PC-3 (cell line): ENCODE measurements around the gene THOC1. TPM values are rescaled to one million over a fixed set of nuclear protein-coding genes. Genes with fewer than 3 reads are reported as not detected.

Source experiments
- ATAC-seq: fragments of 200-7000 bp; cut with Tn5 transposase; 2 replicates; pipeline ENCODE4 v1.9.1; 2020; ENCODE audit warnings: mild to moderate bottlenecking, moderate library complexity
- BruUV-seq: library from RNA; stranded (reverse); fragments of 400-500 nt; replicated peaks from 2 replicates; lab custom pipeline; 2021; lab: Mats Ljungman, UMichigan
- CTCF ChIA-PET: fragments of 300-600 bp; sonication (Branson Sonifier 250); formaldehyde crosslinking; loops from one replicate; lab custom pipeline; 2022; ENCODE audit warnings: antibody characterized with exemption; lab: Charles Lee
- POLR2A ChIA-PET: fragments of 300-600 bp; sonication (Branson Sonifier 250); formaldehyde crosslinking; loops from one replicate; lab custom pipeline; 2022; ENCODE audit warnings: antibody characterized with exemption; ENCODE audit not compliant: unreplicated experiment; lab: Charles Lee
- DNase-seq: peaks from one replicate; pipeline ENCODE4 v3.0.0-alpha.2; 2015
- H2AFZ ChIP-seq: fragments of 300-600 bp; sonication (generic); 2 replicates; pipeline ENCODE4 v1.6.0; 2016; ENCODE audit warnings: antibody characterized with exemption, low read length
- H3F3A ChIP-seq: fragments of 300-600 bp; sonication (generic); one replicate; pipeline ENCODE4 v1.6.0; 2017; ENCODE audit warnings: antibody characterized with exemption, low read length, control low read depth, mild to moderate bottlenecking; ENCODE audit not compliant: unreplicated experiment
- H3K27ac ChIP-seq: fragments of 300-600 bp; sonication (generic); 2 replicates; pipeline ENCODE4 v1.5.1; 2016; ENCODE audit warnings: mild to moderate bottlenecking, low read length
- H3K27me3 ChIP-seq: fragments of 300-600 bp; sonication (generic); 2 replicates; pipeline ENCODE4 v1.6.1; 2016; ENCODE audit warnings: low read length, mixed read lengths
- H3K36me3 ChIP-seq: fragments of 300-600 bp; sonication (generic); 2 replicates; pipeline ENCODE4 v1.6.1; 2016; ENCODE audit warnings: low read depth, mixed run types, low read length, mixed read lengths
- H3K4me1 ChIP-seq: fragments of 300-600 bp; sonication (generic); 2 replicates; pipeline ENCODE4 v1.5.1; 2016; ENCODE audit warnings: low read length; ENCODE audit not compliant: insufficient read depth
- H3K4me2 ChIP-seq: fragments of 300-600 bp; sonication (generic); 2 replicates; pipeline ENCODE4 v1.6.0; 2016; ENCODE audit warnings: low read length
- H3K4me3 ChIP-seq: fragments of 300-600 bp; sonication (generic); 2 replicates; pipeline ENCODE4 v1.5.1; 2016; ENCODE audit warnings: mild to moderate bottlenecking, low read length, mixed read lengths
- H3K79me2 ChIP-seq: fragments of 300-600 bp; sonication (generic); 2 replicates; pipeline ENCODE4 v1.6.1; 2017; ENCODE audit warnings: low read length, mixed read lengths
- H3K9ac ChIP-seq: fragments of 300-600 bp; sonication (generic); 2 replicates; pipeline ENCODE4 v1.6.0; 2016; ENCODE audit warnings: mild to moderate bottlenecking, low read length
- H3K9me2 ChIP-seq: fragments of 300-600 bp; sonication (generic); replicated peaks from 2 replicates; pipeline ENCODE4 v1.6.1; 2016; ENCODE audit warnings: mixed run types, low read length, mixed read lengths
- H3K9me3 ChIP-seq: fragments of 300-600 bp; sonication (generic); 2 replicates; pipeline ENCODE4 v1.6.1; 2016; ENCODE audit warnings: low read length, mixed read lengths
- H4K20me1 ChIP-seq: fragments of 300-600 bp; sonication (generic); 2 replicates; pipeline ENCODE4 v1.6.1; 2016; ENCODE audit warnings: low read length, mixed read lengths
- EZH2 ChIP-seq: fragments of 300-600 bp; sonication (generic); IDR thresholded peaks from one replicate; pipeline ENCODE4 v1.6.1; 2017; ENCODE audit warnings: antibody characterized with exemption, mild to moderate bottlenecking, low read length; ENCODE audit not compliant: unreplicated experiment
- EZH2phosphoT487 ChIP-seq: fragments of 300-600 bp; sonication (generic); IDR thresholded peaks from 2 replicates; pipeline ENCODE4 v1.6.1; 2018; ENCODE audit warnings: mild to moderate bottlenecking, antibody characterized with exemption, low read length, borderline replicate concordance
- intact Hi-C: fragments of 100-400 bp; cut with micrococcal nuclease; formaldehyde crosslinking; loops from 2 replicates; pipeline ENCODE4 v1.9.0; 2023
- total RNA-seq: library from RNA; depleted of rRNA; stranded (reverse); fragments of >200 nt; gene quantifications from 2 replicates; pipeline ENCODE4 v1.2.3, GENCODE V29; 2014
- TF ChIP-seq, protein P1 (sequence below): fragments of 300-600 bp; sonication (generic); conservative IDR thresholded peaks from 2 replicates; pipeline ENCODE4 v1.5.1; 2017; ENCODE audit warnings: antibody characterized with exemption, low read depth, mild to moderate bottlenecking, low read length

Gene THOC1
- total RNA-seq, 1 experiment from 2014 or later: 43.5 TPM

DNA sequence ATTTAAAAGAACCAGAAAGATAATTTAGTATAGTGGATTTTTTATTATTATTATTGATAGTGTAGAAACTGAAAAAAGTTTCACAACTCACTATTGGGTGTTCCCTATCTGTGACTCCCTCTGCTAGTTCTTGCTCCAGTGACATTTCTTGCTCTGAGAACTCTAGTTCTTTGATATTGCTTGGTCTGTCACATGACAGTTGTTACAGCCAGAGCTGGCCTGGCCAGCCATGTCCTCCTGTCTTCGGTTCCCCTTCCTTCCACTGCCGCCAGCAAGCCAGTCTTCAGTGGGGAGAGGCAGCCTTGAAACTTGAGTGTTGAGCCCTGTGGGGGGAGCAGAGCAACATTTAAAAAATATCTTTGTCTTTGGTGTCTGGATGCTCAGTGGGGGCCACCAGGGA, 7.6 kb upstream of the THOC1 start:
- H3K36me3 ChIP-seq: no peaks in the 10 kb centered on the region
- ATAC-seq: no peak
- TF ChIP-seq EZH2 (no peak), EZH2phosphoT487 (no peak)
- TF ChIP-seq, protein P1, sequence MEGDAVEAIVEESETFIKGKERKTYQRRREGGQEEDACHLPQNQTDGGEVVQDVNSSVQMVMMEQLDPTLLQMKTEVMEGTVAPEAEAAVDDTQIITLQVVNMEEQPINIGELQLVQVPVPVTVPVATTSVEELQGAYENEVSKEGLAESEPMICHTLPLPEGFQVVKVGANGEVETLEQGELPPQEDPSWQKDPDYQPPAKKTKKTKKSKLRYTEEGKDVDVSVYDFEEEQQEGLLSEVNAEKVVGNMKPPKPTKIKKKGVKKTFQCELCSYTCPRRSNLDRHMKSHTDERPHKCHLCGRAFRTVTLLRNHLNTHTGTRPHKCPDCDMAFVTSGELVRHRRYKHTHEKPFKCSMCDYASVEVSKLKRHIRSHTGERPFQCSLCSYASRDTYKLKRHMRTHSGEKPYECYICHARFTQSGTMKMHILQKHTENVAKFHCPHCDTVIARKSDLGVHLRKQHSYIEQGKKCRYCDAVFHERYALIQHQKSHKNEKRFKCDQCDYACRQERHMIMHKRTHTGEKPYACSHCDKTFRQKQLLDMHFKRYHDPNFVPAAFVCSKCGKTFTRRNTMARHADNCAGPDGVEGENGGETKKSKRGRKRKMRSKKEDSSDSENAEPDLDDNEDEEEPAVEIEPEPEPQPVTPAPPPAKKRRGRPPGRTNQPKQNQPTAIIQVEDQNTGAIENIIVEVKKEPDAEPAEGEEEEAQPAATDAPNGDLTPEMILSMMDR: no peak
- no peak overlapping the region for H3K9ac ChIP-seq
- H3K4me1 ChIP-seq: no peaks in the 10 kb centered on the region
- H2AFZ ChIP-seq: no peak overlapping the region
- no peaks in the 10 kb centered on the region for H3K9me3 ChIP-seq
- H3K4me2 ChIP-seq: no peak overlapping the region
- no peak overlapping the region for H3K27ac ChIP-seq
- H3K27me3 ChIP-seq: no peaks in the 10 kb centered on the region
- H4K20me1 ChIP-seq: no peaks in the 10 kb centered on the region
- intact Hi-C loops: no loop called here
- H3K4me3 ChIP-seq: no peak overlapping the region
- H3K9me2 ChIP-seq: no peaks in the 10 kb centered on the region
- ChIA-PET CTCF (no interaction called here), POLR2A (no interaction called here)
- no TSS peak for BruUV-seq
- no peaks in the 10 kb centered on the region for H3F3A ChIP-seq
- H3K79me2 ChIP-seq: no peaks in the 10 kb centered on the region
- DNase-seq: no peak

DNA sequence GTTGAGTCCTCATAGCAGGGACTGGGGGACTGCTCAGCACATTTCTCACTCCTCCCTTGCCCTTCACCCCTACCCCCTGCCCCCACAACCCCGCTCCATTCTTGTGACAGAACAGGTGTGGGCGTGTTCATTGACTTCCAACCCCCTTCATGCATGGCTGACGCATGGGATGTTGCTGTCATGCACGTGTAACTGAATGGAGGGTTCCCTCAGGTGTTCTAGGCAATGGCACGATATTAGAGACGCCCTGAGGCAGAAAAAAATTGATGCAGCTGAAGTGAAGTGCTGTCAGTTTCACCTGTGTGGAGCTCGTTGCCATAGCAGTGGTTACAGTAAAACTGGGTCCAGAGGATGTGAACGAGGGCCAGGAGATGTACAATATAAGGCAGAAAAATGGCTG, 6.5 kb upstream of the THOC1 start:
- 0 out of 2 replicates have a peak, but pooled peaks cover under 1% of the 10 kb centered on the region for H3K79me2 ChIP-seq
- no peak overlapping the region for H3K4me2 ChIP-seq
- no peak overlapping the region for H3K9ac ChIP-seq
- no peaks in the 10 kb centered on the region for H3K9me3 ChIP-seq
- ChIA-PET POLR2A (no interaction called here), CTCF (no interaction called here)
- no peaks in the 10 kb centered on the region for H3F3A ChIP-seq
- no peaks in the 10 kb centered on the region for H3K36me3 ChIP-seq
- no peak overlapping the region for H3K27ac ChIP-seq
- DNase-seq (no peak), ATAC-seq (no peak)
- no peaks in the 10 kb centered on the region for H4K20me1 ChIP-seq
- intact Hi-C loops: no loop called here
- H2AFZ ChIP-seq: no peak overlapping the region
- no peak overlapping the region for H3K4me3 ChIP-seq
- BruUV-seq: no TSS peak
- H3K4me1 ChIP-seq: no peaks in the 10 kb centered on the region
- H3K27me3 ChIP-seq: no peaks in the 10 kb centered on the region
- no peaks in the 10 kb centered on the region for H3K9me2 ChIP-seq
- TF ChIP-seq EZH2: no peak
- TF ChIP-seq, protein P1: no peak
- no peak for TF ChIP-seq EZH2phosphoT487

DNA sequence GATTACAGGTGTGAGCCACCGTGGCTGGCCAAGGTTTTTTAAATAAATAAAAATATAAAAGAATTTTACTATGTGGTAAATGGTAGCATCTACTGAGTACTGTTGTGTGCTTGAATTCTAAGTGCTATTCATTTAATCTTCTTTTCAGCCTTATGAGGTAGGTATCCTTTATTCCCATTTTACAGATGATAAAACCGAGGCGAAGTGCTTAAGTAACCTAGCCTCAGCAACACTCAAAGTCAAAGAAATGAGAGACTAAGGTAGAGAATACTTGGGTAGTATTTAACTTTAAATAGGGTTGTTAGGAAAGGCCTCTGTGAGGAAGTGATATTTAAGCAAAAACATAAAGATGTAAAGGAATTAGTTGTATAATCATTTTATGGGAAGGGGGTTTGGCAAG, 5.7 kb upstream of the THOC1 start:
- no peaks in the 10 kb centered on the region for H3F3A ChIP-seq
- no peak overlapping the region for H3K4me2 ChIP-seq
- no TSS peak for BruUV-seq
- H3K27me3 ChIP-seq: no peaks in the 10 kb centered on the region
- H3K4me1 ChIP-seq: peaks cover 6% of the 10 kb centered on the region
- TF ChIP-seq EZH2phosphoT487 (no peak), EZH2 (no peak)
- TF ChIP-seq, protein P1: no peak
- ATAC-seq: no peak
- no peak overlapping the region for H3K27ac ChIP-seq
- H3K36me3 ChIP-seq: no peaks in the 10 kb centered on the region
- no peaks in the 10 kb centered on the region for H3K9me3 ChIP-seq
- H3K9me2 ChIP-seq: no peaks in the 10 kb centered on the region
- CTCF ChIA-PET: no interaction called here
- H3K4me3 ChIP-seq: no peak overlapping the region
- no peak overlapping the region for H3K9ac ChIP-seq
- H4K20me1 ChIP-seq: no peaks in the 10 kb centered on the region
- no peak overlapping the region for H2AFZ ChIP-seq
- DNase-seq: no peak
- peaks cover 8% of the 10 kb centered on the region for H3K79me2 ChIP-seq
- POLR2A ChIA-PET: no interaction called here
- intact Hi-C loops: no loop called here
